Large intestine (tissue), 3 donors: ENCODE results near the gene ACOX2. TPM values are rescaled to one million over a fixed set of nuclear protein-coding genes. Genes with fewer than 3 reads are reported as not detected.
A peak's percentile ranks its signal among the peaks of the same experiment; 100 is the strongest.

Experiments
- DNase-seq, 2 donors: peaks; one replicate each; pipeline versions ENCODE4 v3.0.0 to v3.0.0-alpha.2; 2013
- H3K27ac ChIP-seq: one replicate; pipeline ENCODE4 v1.5.1; 2013; ENCODE audit warnings: low read length
- H3K27me3 ChIP-seq: 2 replicates; pipeline ENCODE4 v1.6.1; 2013; ENCODE audit warnings: low read length; ENCODE audit not compliant: control insufficient read depth, insufficient read depth
- H3K36me3 ChIP-seq: 2 replicates; pipeline ENCODE4 v1.6.1; 2013; ENCODE audit warnings: low read length; ENCODE audit not compliant: control insufficient read depth, insufficient read depth
- H3K4me1 ChIP-seq: one replicate; pipeline ENCODE4 v1.6.1; 2013; ENCODE audit warnings: low read length; ENCODE audit not compliant: control insufficient read depth, insufficient read depth
- H3K4me3 ChIP-seq: one replicate; pipeline ENCODE4 v1.5.1; 2013; ENCODE audit warnings: low read length
- H3K9me3 ChIP-seq: one replicate; pipeline ENCODE4 v1.6.1; 2013; ENCODE audit warnings: mild to moderate bottlenecking, low read depth, low read length, moderate library complexity; ENCODE audit not compliant: control insufficient read depth
- WGBS: methylation state at CpG from one replicate; pipeline ENCODE4 v1.1.5; 2013; ENCODE audit warnings: low lambda C conversion rate; ENCODE audit not compliant: insufficient coverage; 5-methylcytosine and 5-hydroxymethylcytosine counted together
- polyA plus RNA-seq: library from polyadenylated mRNA; unstranded; fragments of 120-200 nt; gene quantifications from one replicate; pipeline ENCODE4 v1.2.1, GENCODE V29; 2013

The ACOX2 gene
- polyA plus RNA-seq, 1 donor = 96.9 TPM

- WGBS = no CpG with 5 or more reads among the region's 2 CpGs
- no peak overlapping the region for H3K4me3 ChIP-seq
- DNase-seq = peak in 1 of 2 donors; percentile 62
- no peaks in the 10 kb centered on the region for H3K27me3 ChIP-seq
- H3K36me3 ChIP-seq = no peaks in the 10 kb centered on the region
- peaks cover 25% of the 10 kb centered on the region for H3K4me1 ChIP-seq
- no peaks in the 10 kb centered on the region for H3K9me3 ChIP-seq
- no peak overlapping the region for H3K27ac ChIP-seq
These were observed 48.0 kb downstream of the ACOX2 start for GRCh38 chr3:58488967-58489366.

- DNase-seq = no peak
- no peak overlapping the region for H3K27ac ChIP-seq
- no peak overlapping the region for H3K4me3 ChIP-seq
- no peaks in the 10 kb centered on the region for H3K36me3 ChIP-seq
- no peaks in the 10 kb centered on the region for H3K27me3 ChIP-seq
- H3K9me3 ChIP-seq = no peaks in the 10 kb centered on the region
- 84% methylated on average over 6 of the region's 18 CpGs for WGBS
- peaks cover 17% of the 10 kb centered on the region for H3K4me1 ChIP-seq
These were observed 49.7 kb downstream of the ACOX2 start for GRCh38 chr3:58487140-58487886.

- Histone ChIP-seq H3K27ac (no peak overlapping the region), H3K36me3 (no peaks in the 10 kb centered on the region), H3K9me3 (no peaks in the 10 kb centered on the region), H3K27me3 (no peaks in the 10 kb centered on the region), H3K4me1 (peaks cover 12% of the 10 kb centered on the region), H3K4me3 (no peak overlapping the region)
- DNase-seq = no peak
- 82% methylated on average over 2 of the region's 6 CpGs for whole genome bisulfite sequencing
These were observed 51.1 kb downstream of the ACOX2 start for GRCh38 chr3:58485801-58486435.

GRCh38 chr3:58484722-58485069 is 52.3 kb downstream of the ACOX2 start:
- H3K4me3 ChIP-seq = no peak overlapping the region
- no peak for DNase-seq
- peaks cover 3% of the 10 kb centered on the region for H3K9me3 ChIP-seq
- no peaks in the 10 kb centered on the region for H3K36me3 ChIP-seq
- WGBS = 93% methylated on average over 2 of the region's 3 CpGs
- no peaks in the 10 kb centered on the region for H3K27me3 ChIP-seq
- peaks cover 12% of the 10 kb centered on the region for H3K4me1 ChIP-seq
- H3K27ac ChIP-seq = no peak overlapping the region

- no peak for DNase-seq
- WGBS = 80% methylated on average over 1 of the region's 7 CpGs
- Histone ChIP-seq H3K27me3 (no peaks in the 10 kb centered on the region), H3K36me3 (no peaks in the 10 kb centered on the region), H3K4me3 (no peak overlapping the region), H3K27ac (no peak overlapping the region), H3K9me3 (peaks cover 4% of the 10 kb centered on the region), H3K4me1 (peaks cover 8% of the 10 kb centered on the region)
These were observed 52.8 kb downstream of the ACOX2 start for GRCh38 chr3:58484045-58484721.

- WGBS = 84% methylated on average over 5 of the region's 8 CpGs
- peaks cover 4% of the 10 kb centered on the region for H3K9me3 ChIP-seq
- no peaks in the 10 kb centered on the region for H3K4me1 ChIP-seq
- H3K4me3 ChIP-seq = no peak overlapping the region
- no peak for DNase-seq
- no peaks in the 10 kb centered on the region for H3K27me3 ChIP-seq
- no peaks in the 10 kb centered on the region for H3K36me3 ChIP-seq
- no peak overlapping the region for H3K27ac ChIP-seq
These were observed 53.9 kb downstream of the ACOX2 start for GRCh38 chr3:58482917-58483636.

- no peak for DNase-seq
- H3K27me3 ChIP-seq = no peaks in the 10 kb centered on the region
- WGBS = no CpG with 5 or more reads among the region's 2 CpGs
These were observed 56.7 kb downstream of the ACOX2 start for GRCh38 chr3:58480309-58480708.

GRCh38 chr3:58478781-58479180 is 58.2 kb downstream of the ACOX2 start:
- Histone ChIP-seq H3K4me1 (no peaks in the 10 kb centered on the region), H3K4me3 (peak overlapping the region; percentile 38), H3K9me3 (peaks cover 4% of the 10 kb centered on the region), H3K36me3 (no peaks in the 10 kb centered on the region), H3K27me3 (no peaks in the 10 kb centered on the region), H3K27ac (peak overlapping the region; percentile 66)
- DNase-seq = peak in 1 of 2 donors; percentile 59
- no CpG with 5 or more reads among the region's 2 CpGs for WGBS

More at GRCh38 chr3:58480309-58480708, 56.7 kb downstream of the ACOX2 start:
- no peaks in the 10 kb centered on the region for H3K36me3 ChIP-seq
- H3K4me1 ChIP-seq = no peaks in the 10 kb centered on the region
- H3K27ac ChIP-seq = no peak overlapping the region
- H3K4me3 ChIP-seq = no peak overlapping the region
- H3K9me3 ChIP-seq = peaks cover 4% of the 10 kb centered on the region

- no peak overlapping the region for H3K27ac ChIP-seq
- no peak overlapping the region for H3K4me3 ChIP-seq
- no peak for DNase-seq
- peaks cover 22% of the 10 kb centered on the region for H3K4me1 ChIP-seq
- peaks cover 4% of the 10 kb centered on the region for H3K9me3 ChIP-seq
- no peaks in the 10 kb centered on the region for H3K27me3 ChIP-seq
- 100% methylated on average over 1 of the region's 3 CpGs for WGBS
- no peaks in the 10 kb centered on the region for H3K36me3 ChIP-seq
These were observed 61.9 kb downstream of the ACOX2 start for GRCh38 chr3:58474967-58475578.
